Caco-2 (cell line): Measurements from ENCODE around the gene DAPK1. TPM values are rescaled to one million over a fixed set of nuclear protein-coding genes. Genes with fewer than 3 reads are reported as not detected.

Source experiments
- BruUV-seq: library from RNA; stranded (reverse); fragments of 400-500 nt; replicated peaks from 2 replicates; lab custom pipeline; 2021; lab: Mats Ljungman, UMichigan
- CTCF ChIA-PET: fragments of 300-600 bp; sonication (Branson Sonifier 250); formaldehyde crosslinking; loops from one replicate; lab custom pipeline; 2022; ENCODE audit warnings: antibody characterized with exemption; lab: Charles Lee
- POLR2A ChIA-PET: fragments of 300-600 bp; sonication (Branson Sonifier 250); formaldehyde crosslinking; loops from one replicate; lab custom pipeline; 2022; ENCODE audit warnings: antibody characterized with exemption; lab: Charles Lee
- DNase-seq, 2 experiments: peaks; one replicate each; pipeline versions ENCODE4 v3.0.0 to v3.0.0-alpha.2; 2020 to 2022
- H3K27me3 ChIP-seq: replicated peaks from 2 replicates; pipeline ENCODE4 v1.6.0; 2011; ENCODE audit warnings: low read length; ENCODE audit not compliant: control insufficient read depth, insufficient read depth
- H3K36me3 ChIP-seq: 2 replicates; pipeline ENCODE4 v1.5.1; 2011; ENCODE audit warnings: low read length; ENCODE audit not compliant: control insufficient read depth, insufficient read depth
- H3K4me1 ChIP-seq: fragments of 250-450 bp; sonication (Bioruptor Pico); 2 replicates; pipeline ENCODE4 v1.5.1; 2020; ENCODE audit warnings: mild to moderate bottlenecking
- H3K4me3 ChIP-seq: 2 replicates; pipeline ENCODE4 v1.5.1; 2011; ENCODE audit warnings: low read depth, mild to moderate bottlenecking, control low read depth, low read length
- H3K9me3 ChIP-seq: fragments of 250-450 bp; sonication (Bioruptor Pico); 2 replicates; pipeline ENCODE4 v1.5.1; 2020; ENCODE audit warnings: mild to moderate bottlenecking, moderate library complexity
- H3K27ac Mint-ChIP-seq: one replicate; pipeline ENCODE4 v1.8.0; 2022; ENCODE audit warnings: mixed read lengths; ENCODE audit not compliant: unreplicated experiment
- H3K27me3 Mint-ChIP-seq: one replicate; pipeline ENCODE4 v1.8.0; 2022; ENCODE audit warnings: mixed read lengths; ENCODE audit not compliant: insufficient read depth, unreplicated experiment
- H3K36me3 Mint-ChIP-seq: one replicate; pipeline ENCODE4 v1.8.0; 2022; ENCODE audit warnings: mild to moderate bottlenecking, mixed read lengths; ENCODE audit not compliant: insufficient read depth, unreplicated experiment
- H3K4me1 Mint-ChIP-seq: one replicate; pipeline ENCODE4 v1.8.0; 2022; ENCODE audit warnings: low read depth, mixed read lengths; ENCODE audit not compliant: unreplicated experiment
- H3K4me3 Mint-ChIP-seq: one replicate; pipeline ENCODE4 v1.8.0; 2022; ENCODE audit warnings: mild to moderate bottlenecking, moderate library complexity, mixed read lengths; ENCODE audit not compliant: unreplicated experiment
- H3K9me3 Mint-ChIP-seq: one replicate; pipeline ENCODE4 v1.8.0; 2022; ENCODE audit warnings: mixed read lengths; ENCODE audit not compliant: unreplicated experiment
- intact Hi-C: fragments of 100-400 bp; cut with micrococcal nuclease; formaldehyde crosslinking; loops from one replicate; pipeline ENCODE4 v1.10.0; 2022; ENCODE audit not compliant: unreplicated experiment
- total RNA-seq: library from RNA; stranded (reverse); gene quantifications from 2 replicates; pipeline ENCODE4 v1.2.3, GENCODE V29; 2022
- TF ChIP-seq, protein P1 (sequence below), 2 experiments: fragments of 200-600 bp in 1 of 2; IDR thresholded peaks; 1 replicate in 1 of 2; 2 replicates in 1 of 2; pipeline versions ENCODE4 v1.5.1 to v1.8.0; 2011 to 2022; ENCODE audit warnings: antibody characterized with exemption in 1 of 2, control low read depth in 1 of 2, inconsistent platforms in 1 of 2, low read depth in 1 of 2, low read length in 1 of 2, mild to moderate bottlenecking in 1 of 2, moderate library complexity in 1 of 2; ENCODE audit not compliant: insufficient read depth in 1 of 2, severe bottlenecking in 1 of 2, unreplicated experiment in 1 of 2

Gene DAPK1
- total RNA-seq, 1 experiment from 2014 or later, result 79.2 TPM

GRCh38 chr9:87461256-87461655, 36.4 kb upstream of the DAPK1 start:
- Mint-ChIP-seq H3K36me3 (no peaks in the 10 kb centered on the region), H3K9me3 (peaks cover 14% of the 10 kb centered on the region), H3K27me3 (no peaks in the 10 kb centered on the region), H3K4me3 (no peak overlapping the region), H3K27ac (no peak overlapping the region), H3K4me1 (no peaks in the 10 kb centered on the region)
- POLR2A ChIA-PET, result no interaction called here
- Histone ChIP-seq H3K9me3 (no peaks in the 10 kb centered on the region), H3K4me1 (0 out of 2 replicates have a peak, but pooled peaks cover 4% of the 10 kb centered on the region), H3K27me3 (no peaks in the 10 kb centered on the region), H3K4me3 (no peak overlapping the region), H3K36me3 (no peaks in the 10 kb centered on the region)
- CTCF ChIA-PET, result no interaction called here
- TF ChIP-seq, protein P1, sequence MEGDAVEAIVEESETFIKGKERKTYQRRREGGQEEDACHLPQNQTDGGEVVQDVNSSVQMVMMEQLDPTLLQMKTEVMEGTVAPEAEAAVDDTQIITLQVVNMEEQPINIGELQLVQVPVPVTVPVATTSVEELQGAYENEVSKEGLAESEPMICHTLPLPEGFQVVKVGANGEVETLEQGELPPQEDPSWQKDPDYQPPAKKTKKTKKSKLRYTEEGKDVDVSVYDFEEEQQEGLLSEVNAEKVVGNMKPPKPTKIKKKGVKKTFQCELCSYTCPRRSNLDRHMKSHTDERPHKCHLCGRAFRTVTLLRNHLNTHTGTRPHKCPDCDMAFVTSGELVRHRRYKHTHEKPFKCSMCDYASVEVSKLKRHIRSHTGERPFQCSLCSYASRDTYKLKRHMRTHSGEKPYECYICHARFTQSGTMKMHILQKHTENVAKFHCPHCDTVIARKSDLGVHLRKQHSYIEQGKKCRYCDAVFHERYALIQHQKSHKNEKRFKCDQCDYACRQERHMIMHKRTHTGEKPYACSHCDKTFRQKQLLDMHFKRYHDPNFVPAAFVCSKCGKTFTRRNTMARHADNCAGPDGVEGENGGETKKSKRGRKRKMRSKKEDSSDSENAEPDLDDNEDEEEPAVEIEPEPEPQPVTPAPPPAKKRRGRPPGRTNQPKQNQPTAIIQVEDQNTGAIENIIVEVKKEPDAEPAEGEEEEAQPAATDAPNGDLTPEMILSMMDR (IDR thresholded peaks at IDR 0.05; ENCODE audit: insufficient read depth in 1 of 2, low read depth in 1 of 2, low read length in 1 of 2, severe bottlenecking in 1 of 2, unreplicated experiment in 1 of 2), result no peak
- DNase-seq, result no peak
- no TSS peak for BruUV-seq
- intact Hi-C loops, result no loop called here

GRCh38 chr9:87464110-87464991, 33.3 kb upstream of the DAPK1 start:
- POLR2A ChIA-PET, result no interaction called here
- Mint-ChIP-seq H3K4me1 (no peaks in the 10 kb centered on the region), H3K27ac (no peak overlapping the region)

GRCh38 chr9:87464992-87465378, 32.7 kb upstream of the DAPK1 start:
- intact Hi-C loops, result no loop called here
- H3K9me3 ChIP-seq, result no peaks in the 10 kb centered on the region
- H3K4me3 Mint-ChIP-seq, result no peak overlapping the region
- no peaks in the 10 kb centered on the region for H3K9me3 Mint-ChIP-seq
- TF ChIP-seq, protein P1 (IDR thresholded peaks at IDR 0.05; ENCODE audit: insufficient read depth in 1 of 2, low read depth in 1 of 2, low read length in 1 of 2, severe bottlenecking in 1 of 2, unreplicated experiment in 1 of 2), result no peak
- no peak overlapping the region for H3K4me3 ChIP-seq
- DNase-seq, result no peak
- no peaks in the 10 kb centered on the region for H3K4me1 Mint-ChIP-seq
- BruUV-seq, result no TSS peak
- no peaks in the 10 kb centered on the region for H3K36me3 Mint-ChIP-seq
- no peaks in the 10 kb centered on the region for H3K27me3 ChIP-seq
- H3K27me3 Mint-ChIP-seq, result no peaks in the 10 kb centered on the region
- no peak overlapping the region for H3K27ac Mint-ChIP-seq
- H3K36me3 ChIP-seq, result no peaks in the 10 kb centered on the region
- 0 out of 2 replicates have a peak, but pooled peaks cover 4% of the 10 kb centered on the region for H3K4me1 ChIP-seq
- ChIA-PET POLR2A (no interaction called here), CTCF (no interaction called here)

More at GRCh38 chr9:87464110-87464991, 33.3 kb upstream of the DAPK1 start:
- H3K9me3 Mint-ChIP-seq, result no peaks in the 10 kb centered on the region
- no peaks in the 10 kb centered on the region for H3K27me3 Mint-ChIP-seq
- no peak overlapping the region for H3K4me3 ChIP-seq
- no peaks in the 10 kb centered on the region for H3K36me3 ChIP-seq
- no peaks in the 10 kb centered on the region for H3K27me3 ChIP-seq
- H3K9me3 ChIP-seq, result no peaks in the 10 kb centered on the region
- H3K4me1 ChIP-seq, result 0 out of 2 replicates have a peak, but pooled peaks cover 4% of the 10 kb centered on the region
- no TSS peak for BruUV-seq
- intact Hi-C loops, result no loop called here
- DNase-seq, result no peak
- H3K4me3 Mint-ChIP-seq, result no peak overlapping the region
- CTCF ChIA-PET, result no interaction called here
- H3K36me3 Mint-ChIP-seq, result no peaks in the 10 kb centered on the region
- TF ChIP-seq, protein P1 (IDR thresholded peaks at IDR 0.05; ENCODE audit: insufficient read depth in 1 of 2, low read depth in 1 of 2, low read length in 1 of 2, severe bottlenecking in 1 of 2, unreplicated experiment in 1 of 2), result no peak
